SK-N-SH (cell line): ENCODE measurements around the gene PUSL1.

Source experiments
- EP300 ChIP-seq, 2 experiments: IDR thresholded peaks; 2 replicates each; pipeline versions ENCODE4 v1.4.0 to v1.6.1; 2012; ENCODE audit warnings: borderline replicate concordance in 1 of 2, low read depth in 1 of 2, low read length in 1 of 2
- EZH2phosphoT487 ChIP-seq: fragments of 200-600 bp; sonication (generic); IDR thresholded peaks from 2 replicates; pipeline ENCODE4 v1.6.1; 2017; ENCODE audit warnings: low read depth, mixed run types, mild to moderate bottlenecking, antibody characterized with exemption, moderate library complexity, borderline replicate concordance
- POLR2AphosphoS5 ChIP-seq: IDR thresholded peaks from 2 replicates; pipeline ENCODE4 v1.6.1; 2012; ENCODE audit warnings: low read depth, low read length
- TAF1 ChIP-seq: IDR thresholded peaks from 2 replicates; pipeline ENCODE4 v1.6.1; 2012; ENCODE audit warnings: low read depth, mild to moderate bottlenecking, low read length, moderate library complexity, borderline replicate concordance
- YY1 ChIP-seq: IDR thresholded peaks from 2 replicates; pipeline ENCODE4 v1.4.0; 2012; ENCODE audit warnings: low read depth, mild to moderate bottlenecking
- TF ChIP-seq, protein P1 (sequence below): fragments of 200-600 bp; sonication (generic); IDR thresholded peaks from 2 replicates; pipeline ENCODE4 v1.6.1; 2017; ENCODE audit warnings: antibody characterized with exemption, mild to moderate bottlenecking, moderate library complexity
- TF ChIP-seq, protein P2 (sequence below): IDR thresholded peaks from 2 replicates; pipeline ENCODE4 v1.6.1; 2012; ENCODE audit warnings: mild to moderate bottlenecking, low read depth, low read length, moderate library complexity
- TF ChIP-seq, protein P3 (sequence below): fragments of 150-350 bp; IDR thresholded peaks from 2 replicates; pipeline ENCODE4 v1.6.1; 2017; ENCODE audit warnings: antibody characterized with exemption, low read length, low read depth, borderline replicate concordance

DNA sequence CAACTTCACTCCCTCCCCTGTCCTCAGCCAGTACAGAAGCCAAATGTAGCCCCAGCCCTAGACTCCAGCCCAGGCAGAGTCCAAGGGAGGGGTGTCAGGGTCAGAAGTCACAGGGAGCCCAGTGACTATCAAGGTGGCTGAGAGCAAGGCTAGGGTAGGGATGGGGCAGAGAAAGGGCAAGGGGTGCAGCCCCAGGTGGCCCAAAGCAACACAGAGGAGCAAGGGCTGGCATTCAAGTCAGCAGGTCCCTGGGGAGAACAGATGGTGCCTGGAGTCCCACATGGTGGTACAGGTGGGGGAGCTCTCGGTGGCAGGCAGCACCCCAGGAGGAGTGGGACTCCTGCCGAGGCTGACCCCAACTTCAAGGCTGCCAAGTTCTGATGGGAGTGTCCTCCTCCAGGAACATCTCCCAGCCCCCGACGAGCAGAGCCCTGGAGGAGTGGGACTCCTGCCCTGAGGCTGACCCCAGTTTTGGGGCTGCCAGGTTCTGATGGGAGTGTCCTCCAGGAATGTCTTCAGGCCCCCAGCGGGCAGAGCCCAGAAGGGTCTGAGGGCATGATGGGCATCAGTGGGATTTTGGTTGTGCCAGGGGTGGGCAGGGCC is 44.5 kb downstream of the PUSL1 start:
- TF ChIP-seq EZH2phosphoT487 (no peak), TAF1 (no peak), POLR2AphosphoS5 (peak; percentile 34; the same call in 1 of the 2 replicates), EP300 (IDR thresholded peaks at IDR 0.05; ENCODE audit: borderline replicate concordance in 1 of 2, low read depth in 1 of 2, low read length in 1 of 2) (no peak), YY1 (no peak)
- TF ChIP-seq, protein P1, sequence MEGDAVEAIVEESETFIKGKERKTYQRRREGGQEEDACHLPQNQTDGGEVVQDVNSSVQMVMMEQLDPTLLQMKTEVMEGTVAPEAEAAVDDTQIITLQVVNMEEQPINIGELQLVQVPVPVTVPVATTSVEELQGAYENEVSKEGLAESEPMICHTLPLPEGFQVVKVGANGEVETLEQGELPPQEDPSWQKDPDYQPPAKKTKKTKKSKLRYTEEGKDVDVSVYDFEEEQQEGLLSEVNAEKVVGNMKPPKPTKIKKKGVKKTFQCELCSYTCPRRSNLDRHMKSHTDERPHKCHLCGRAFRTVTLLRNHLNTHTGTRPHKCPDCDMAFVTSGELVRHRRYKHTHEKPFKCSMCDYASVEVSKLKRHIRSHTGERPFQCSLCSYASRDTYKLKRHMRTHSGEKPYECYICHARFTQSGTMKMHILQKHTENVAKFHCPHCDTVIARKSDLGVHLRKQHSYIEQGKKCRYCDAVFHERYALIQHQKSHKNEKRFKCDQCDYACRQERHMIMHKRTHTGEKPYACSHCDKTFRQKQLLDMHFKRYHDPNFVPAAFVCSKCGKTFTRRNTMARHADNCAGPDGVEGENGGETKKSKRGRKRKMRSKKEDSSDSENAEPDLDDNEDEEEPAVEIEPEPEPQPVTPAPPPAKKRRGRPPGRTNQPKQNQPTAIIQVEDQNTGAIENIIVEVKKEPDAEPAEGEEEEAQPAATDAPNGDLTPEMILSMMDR, result no peak
- TF ChIP-seq, protein P2, sequence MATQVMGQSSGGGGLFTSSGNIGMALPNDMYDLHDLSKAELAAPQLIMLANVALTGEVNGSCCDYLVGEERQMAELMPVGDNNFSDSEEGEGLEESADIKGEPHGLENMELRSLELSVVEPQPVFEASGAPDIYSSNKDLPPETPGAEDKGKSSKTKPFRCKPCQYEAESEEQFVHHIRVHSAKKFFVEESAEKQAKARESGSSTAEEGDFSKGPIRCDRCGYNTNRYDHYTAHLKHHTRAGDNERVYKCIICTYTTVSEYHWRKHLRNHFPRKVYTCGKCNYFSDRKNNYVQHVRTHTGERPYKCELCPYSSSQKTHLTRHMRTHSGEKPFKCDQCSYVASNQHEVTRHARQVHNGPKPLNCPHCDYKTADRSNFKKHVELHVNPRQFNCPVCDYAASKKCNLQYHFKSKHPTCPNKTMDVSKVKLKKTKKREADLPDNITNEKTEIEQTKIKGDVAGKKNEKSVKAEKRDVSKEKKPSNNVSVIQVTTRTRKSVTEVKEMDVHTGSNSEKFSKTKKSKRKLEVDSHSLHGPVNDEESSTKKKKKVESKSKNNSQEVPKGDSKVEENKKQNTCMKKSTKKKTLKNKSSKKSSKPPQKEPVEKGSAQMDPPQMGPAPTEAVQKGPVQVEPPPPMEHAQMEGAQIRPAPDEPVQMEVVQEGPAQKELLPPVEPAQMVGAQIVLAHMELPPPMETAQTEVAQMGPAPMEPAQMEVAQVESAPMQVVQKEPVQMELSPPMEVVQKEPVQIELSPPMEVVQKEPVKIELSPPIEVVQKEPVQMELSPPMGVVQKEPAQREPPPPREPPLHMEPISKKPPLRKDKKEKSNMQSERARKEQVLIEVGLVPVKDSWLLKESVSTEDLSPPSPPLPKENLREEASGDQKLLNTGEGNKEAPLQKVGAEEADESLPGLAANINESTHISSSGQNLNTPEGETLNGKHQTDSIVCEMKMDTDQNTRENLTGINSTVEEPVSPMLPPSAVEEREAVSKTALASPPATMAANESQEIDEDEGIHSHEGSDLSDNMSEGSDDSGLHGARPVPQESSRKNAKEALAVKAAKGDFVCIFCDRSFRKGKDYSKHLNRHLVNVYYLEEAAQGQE, result no peak
- TF ChIP-seq, protein P3, sequence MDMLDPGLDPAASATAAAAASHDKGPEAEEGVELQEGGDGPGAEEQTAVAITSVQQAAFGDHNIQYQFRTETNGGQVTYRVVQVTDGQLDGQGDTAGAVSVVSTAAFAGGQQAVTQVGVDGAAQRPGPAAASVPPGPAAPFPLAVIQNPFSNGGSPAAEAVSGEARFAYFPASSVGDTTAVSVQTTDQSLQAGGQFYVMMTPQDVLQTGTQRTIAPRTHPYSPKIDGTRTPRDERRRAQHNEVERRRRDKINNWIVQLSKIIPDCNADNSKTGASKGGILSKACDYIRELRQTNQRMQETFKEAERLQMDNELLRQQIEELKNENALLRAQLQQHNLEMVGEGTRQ, result no peak
